Breast epithelium (tissue), 4 donors: ENCODE data around the gene LGR4. TPM values are rescaled to one million over a fixed set of nuclear protein-coding genes. Genes with fewer than 3 reads are reported as not detected.
A peak's percentile ranks its signal among the peaks of the same experiment; 100 is the strongest.

Experiments
- DNase-seq, 2 donors: peaks; one replicate each; pipeline ENCODE4 v3.0.0-alpha.2; 2019; ENCODE audit warnings: low spot score in 2 of 2
- H3K27ac ChIP-seq, 2 donors: fragments of 200-600 bp; sonication (generic) in 1 of 2; one replicate each; pipeline ENCODE4 v1.5.1; 2016 to 2019; ENCODE audit warnings: mild to moderate bottlenecking in 1 of 2
- H3K27me3 ChIP-seq, 2 donors: fragments of 200-600 bp; sonication (generic) in 1 of 2; one replicate each; pipeline versions ENCODE4 v1.5.1 to v1.6.0; 2017 to 2019; ENCODE audit warnings: control low read depth in 1 of 2, mild to moderate bottlenecking in 1 of 2
- H3K36me3 ChIP-seq: fragments of 200-600 bp; one replicate; pipeline ENCODE4 v1.5.1; 2019
- H3K4me1 ChIP-seq, 2 donors: fragments of 200-600 bp; sonication (generic); one replicate each; pipeline ENCODE4 v1.5.1; 2016 to 2019; ENCODE audit warnings: control low read depth in 1 of 2
- H3K4me3 ChIP-seq, 3 donors: fragments of 200-600 bp; sonication (generic); 1 replicate in 2 of 3; 2 replicates in 1 of 3; pipeline ENCODE4 v1.5.1; 2016 to 2019; ENCODE audit warnings: mild to moderate bottlenecking in 3 of 3, moderate library complexity in 2 of 3
- H3K9me3 ChIP-seq, 2 donors: fragments of 200-600 bp; sonication (generic) in 1 of 2; one replicate each; pipeline ENCODE4 v1.5.1; 2016 to 2019; ENCODE audit warnings: control low read depth in 1 of 2
- POLR2A ChIP-seq: fragments of 450-650 bp; IDR thresholded peaks from one replicate; pipeline ENCODE4 v1.6.1; 2016; ENCODE audit warnings: antibody characterized with exemption, mild to moderate bottlenecking, moderate library complexity
- POLR2AphosphoS5 ChIP-seq, 3 donors: sonication (generic); formaldehyde crosslinking; IDR thresholded peaks; one replicate each; pipeline ENCODE4 v1.6.1; 2017; ENCODE audit warnings: antibody characterized with exemption in 3 of 3
- intact Hi-C: fragments of 100-400 bp; cut with DNase I; formaldehyde crosslinking; loops from one replicate; pipeline ENCODE4 v1.15.1; 2023; ENCODE audit warnings: low total_unique reads
- total RNA-seq, 3 donors: library from RNA; depleted of rRNA; stranded (reverse); fragments of >200 nt; gene quantifications; one replicate each; pipeline ENCODE4 v1.1.0, GENCODE V29; 2016
- TF ChIP-seq, protein P1 (sequence below), 3 donors: fragments of 450-650 bp; IDR thresholded peaks; one replicate each; pipeline ENCODE4 v1.5.1; 2016 to 2017; ENCODE audit warnings: antibody characterized with exemption in 3 of 3, mild to moderate bottlenecking in 3 of 3, moderate library complexity in 3 of 3

Gene LGR4
- total RNA-seq, 3 donors from 2014 or later: 28.5 to 93.7 (median 34.2) TPM

DNA sequence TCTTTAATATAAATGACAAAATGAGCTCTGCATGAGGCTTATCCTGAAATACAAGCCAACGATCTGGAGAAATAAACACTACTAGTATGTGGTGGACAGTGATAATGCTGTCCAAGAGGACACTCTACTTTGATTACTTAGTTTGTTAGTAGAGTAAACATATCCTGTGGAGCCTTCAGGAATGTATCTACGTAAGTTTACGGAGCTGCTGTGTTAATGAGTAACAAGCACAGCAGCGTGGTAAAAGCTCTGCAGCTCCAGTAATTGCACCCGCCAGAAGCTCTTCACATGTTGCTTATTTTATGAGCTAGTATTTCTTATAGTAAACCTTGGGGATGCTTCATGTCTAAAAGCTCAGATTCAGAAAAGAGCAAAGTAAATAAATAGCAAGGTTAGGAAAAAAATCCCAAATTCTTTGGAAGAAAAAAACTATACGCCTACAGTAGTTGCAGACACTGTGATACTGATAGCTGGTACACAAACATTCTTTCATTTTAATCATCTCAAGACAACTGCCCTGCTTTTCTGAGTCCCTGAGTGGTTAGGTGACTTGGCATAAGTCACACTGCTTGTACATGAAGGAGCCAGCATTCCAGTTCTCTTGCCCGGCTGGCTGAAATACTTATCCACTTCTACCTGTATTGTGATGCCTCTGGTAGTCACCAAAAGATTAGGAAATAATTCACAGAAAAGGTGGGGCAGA, 76.9 kb downstream of the LGR4 start:
- Histone ChIP-seq H3K4me3 (no peak overlapping the region), H3K27ac (peak overlapping the region; percentile 5 to 13), H3K9me3 (no peaks in the 10 kb centered on the region), H3K27me3 (no peaks in the 10 kb centered on the region), H3K36me3 (no peaks in the 10 kb centered on the region), H3K4me1 (no peaks in the 10 kb centered on the region)
- no peak for DNase-seq
- intact Hi-C loops: no loop called here
- no peak for TF ChIP-seq POLR2A
- TF ChIP-seq, protein P1, sequence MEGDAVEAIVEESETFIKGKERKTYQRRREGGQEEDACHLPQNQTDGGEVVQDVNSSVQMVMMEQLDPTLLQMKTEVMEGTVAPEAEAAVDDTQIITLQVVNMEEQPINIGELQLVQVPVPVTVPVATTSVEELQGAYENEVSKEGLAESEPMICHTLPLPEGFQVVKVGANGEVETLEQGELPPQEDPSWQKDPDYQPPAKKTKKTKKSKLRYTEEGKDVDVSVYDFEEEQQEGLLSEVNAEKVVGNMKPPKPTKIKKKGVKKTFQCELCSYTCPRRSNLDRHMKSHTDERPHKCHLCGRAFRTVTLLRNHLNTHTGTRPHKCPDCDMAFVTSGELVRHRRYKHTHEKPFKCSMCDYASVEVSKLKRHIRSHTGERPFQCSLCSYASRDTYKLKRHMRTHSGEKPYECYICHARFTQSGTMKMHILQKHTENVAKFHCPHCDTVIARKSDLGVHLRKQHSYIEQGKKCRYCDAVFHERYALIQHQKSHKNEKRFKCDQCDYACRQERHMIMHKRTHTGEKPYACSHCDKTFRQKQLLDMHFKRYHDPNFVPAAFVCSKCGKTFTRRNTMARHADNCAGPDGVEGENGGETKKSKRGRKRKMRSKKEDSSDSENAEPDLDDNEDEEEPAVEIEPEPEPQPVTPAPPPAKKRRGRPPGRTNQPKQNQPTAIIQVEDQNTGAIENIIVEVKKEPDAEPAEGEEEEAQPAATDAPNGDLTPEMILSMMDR (IDR thresholded peaks at IDR 0.05): no peak
- no peak for TF ChIP-seq POLR2AphosphoS5 (IDR thresholded peaks at IDR 0.05)

GRCh38 chr11:27394781-27395228, 77.8 kb downstream of the LGR4 start:
- H3K4me3 ChIP-seq: no peak overlapping the region
- no peak for DNase-seq
- TF ChIP-seq POLR2AphosphoS5 (IDR thresholded peaks at IDR 0.05): no peak
- TF ChIP-seq, protein P1 (IDR thresholded peaks at IDR 0.05): no peak
- no peaks in the 10 kb centered on the region for H3K9me3 ChIP-seq
- intact Hi-C loops: no loop called here
- no peaks in the 10 kb centered on the region for H3K4me1 ChIP-seq
- H3K36me3 ChIP-seq: no peaks in the 10 kb centered on the region
- H3K27ac ChIP-seq: peak overlapping the region in 1 of 2 donors; percentile 1
- no peaks in the 10 kb centered on the region for H3K27me3 ChIP-seq

GRCh38 chr11:27392278-27393114, 80.1 kb downstream of the LGR4 start:
- H3K4me3 ChIP-seq: no peak overlapping the region
- H3K27me3 ChIP-seq: no peaks in the 10 kb centered on the region
- H3K9me3 ChIP-seq: no peaks in the 10 kb centered on the region
- DNase-seq: no peak
- no peak overlapping the region for H3K27ac ChIP-seq
- no peak for TF ChIP-seq POLR2AphosphoS5 (IDR thresholded peaks at IDR 0.05)
- no peak for TF ChIP-seq POLR2A
- TF ChIP-seq, protein P1 (IDR thresholded peaks at IDR 0.05): no peak
- intact Hi-C loops: no loop called here
- no peaks in the 10 kb centered on the region for H3K4me1 ChIP-seq
- H3K36me3 ChIP-seq: no peaks in the 10 kb centered on the region

DNA sequence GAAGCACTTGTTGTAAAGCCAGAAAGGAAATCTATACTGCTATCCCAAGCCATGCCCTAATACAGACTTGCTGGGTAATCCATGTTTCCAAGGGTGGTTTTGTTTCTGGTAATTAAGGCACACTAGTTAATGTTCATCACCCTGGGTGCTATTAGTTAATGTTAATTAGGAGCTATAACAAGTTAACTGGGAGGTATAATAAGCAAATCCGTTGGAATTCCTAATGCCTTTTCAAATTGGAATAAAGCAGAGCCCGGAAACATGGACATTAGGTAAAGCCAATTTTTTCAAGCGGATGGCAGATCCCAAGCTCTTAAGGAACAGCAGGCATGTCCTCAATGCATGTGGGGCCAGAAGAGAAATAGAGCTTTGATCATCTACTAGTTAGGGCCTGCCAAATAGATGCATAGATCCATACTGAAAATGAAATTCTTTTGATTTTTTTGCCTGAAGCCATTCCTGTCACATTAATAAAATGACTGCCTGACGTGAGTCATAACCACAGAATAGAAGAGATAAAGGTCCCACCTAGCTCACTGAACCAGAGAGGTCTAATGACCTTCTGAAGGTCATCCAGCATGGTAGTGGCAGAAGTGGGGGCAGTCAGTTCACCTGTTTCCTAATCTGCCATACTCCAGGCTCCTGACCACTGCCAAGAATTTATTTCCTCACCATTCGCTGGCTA, 81.1 kb downstream of the LGR4 start:
- H3K4me1 ChIP-seq: no peaks in the 10 kb centered on the region
- DNase-seq: no peak
- no peak overlapping the region for H3K27ac ChIP-seq
- no peaks in the 10 kb centered on the region for H3K36me3 ChIP-seq
- TF ChIP-seq POLR2AphosphoS5 (IDR thresholded peaks at IDR 0.05) (no peak), POLR2A (no peak)
- TF ChIP-seq, protein P1 (IDR thresholded peaks at IDR 0.05): no peak
- H3K4me3 ChIP-seq: no peak overlapping the region
- H3K9me3 ChIP-seq: no peaks in the 10 kb centered on the region
- no peaks in the 10 kb centered on the region for H3K27me3 ChIP-seq
- intact Hi-C loops: no loop called here
